Measurements from ENCODE around the gene SCAMP3. TPM values are rescaled to one million over a fixed set of nuclear protein-coding genes. Genes with fewer than 3 reads are reported as not detected.

The SCAMP3 gene
- total and polyA plus RNA-seq, 10 of the 15 experiments (the other 5 are each of a cell fraction or from before 2014, with no cell fraction given): 17.2 to 133 (median 87.3) TPM

DNA sequence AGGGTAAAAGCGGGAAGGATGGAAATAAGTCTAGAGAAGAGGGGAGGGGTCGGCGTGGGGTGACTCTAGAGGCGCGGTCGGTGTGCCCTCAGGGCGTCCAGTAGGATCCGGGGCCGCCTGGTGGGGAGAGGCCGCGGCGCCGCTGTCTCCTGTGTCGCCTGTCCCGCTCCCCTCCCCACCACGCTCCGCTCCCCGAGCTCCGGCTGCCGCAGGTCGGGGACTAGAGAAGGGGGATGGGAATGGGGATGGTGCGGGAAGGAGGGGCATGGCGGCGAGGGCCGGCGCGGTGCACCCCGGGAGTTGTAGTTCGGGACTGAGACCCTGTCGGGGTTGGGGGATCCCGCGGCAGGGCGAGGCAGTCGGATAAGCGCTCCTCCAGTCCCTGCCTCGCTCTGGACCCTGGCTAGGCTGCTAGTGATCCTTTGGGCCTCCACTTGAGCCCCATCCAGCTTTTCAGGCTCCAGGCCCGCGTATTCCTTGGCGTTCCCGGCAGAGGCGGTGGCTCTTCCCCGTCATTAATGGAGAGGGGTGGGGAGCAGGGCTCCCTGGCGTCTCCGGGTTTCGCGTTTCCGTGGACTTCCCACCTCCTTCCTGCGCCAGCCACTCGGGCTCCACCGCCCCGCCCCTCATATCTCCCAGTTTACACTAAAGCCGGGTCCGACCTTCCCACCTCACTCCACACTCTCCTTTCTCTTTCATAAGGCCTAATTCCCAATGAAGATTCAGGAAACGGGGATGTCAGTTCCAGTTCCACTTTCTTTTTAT, 6.7 kb downstream of the SCAMP3 start, which contains the start of gene ENTREP3 (continued):
- TF ChIP-seq RFX5 (IDR thresholded peaks at IDR 0.05; ENCODE audit: low read depth, low read length) (no peak), NR2C2 (IDR thresholded peaks at IDR 0.05; ENCODE audit: borderline replicate concordance, control insufficient read depth, insufficient read length, low read depth) (no peak), NRF1 (conservative IDR thresholded peaks at IDR 0.05; ENCODE audit: low read depth, low read length) (no peak), SUZ12 (IDR thresholded peaks at IDR 0.05; ENCODE audit: unreplicated experiment) (no peak), MYC (IDR thresholded peaks at IDR 0.05; ENCODE audit: insufficient read depth, insufficient read length, insufficient replicate concordance, low read length, severe bottlenecking) (no peak), NFYA (IDR thresholded peaks at IDR 0.05; ENCODE audit: borderline replicate concordance, low read depth, low read length) (no peak), ASH2L (IDR thresholded peaks at IDR 0.05; ENCODE audit: borderline replicate concordance, low read depth) (no peak), EED (IDR thresholded peaks at IDR 0.05; ENCODE audit: low read depth) (0 out of 2 replicates have a peak, but pooled peaks have one; percentile 13), SMAD1 (IDR thresholded peaks at IDR 0.05; ENCODE audit: low read depth, partially characterized antibody) (no peak), ZNF622 (IDR thresholded peaks at IDR 0.05) (no peak), SREBF2 (IDR thresholded peaks at IDR 0.05; ENCODE audit: low read length) (no peak), ZZZ3 (IDR thresholded peaks at IDR 0.05; ENCODE audit: control insufficient read depth, insufficient read length, low read depth) (no peak), YBX1 (IDR thresholded peaks at IDR 0.05) (no peak), SMARCA5 (IDR thresholded peaks at IDR 0.05) (no peak)
- TF ChIP-seq, protein P1, sequence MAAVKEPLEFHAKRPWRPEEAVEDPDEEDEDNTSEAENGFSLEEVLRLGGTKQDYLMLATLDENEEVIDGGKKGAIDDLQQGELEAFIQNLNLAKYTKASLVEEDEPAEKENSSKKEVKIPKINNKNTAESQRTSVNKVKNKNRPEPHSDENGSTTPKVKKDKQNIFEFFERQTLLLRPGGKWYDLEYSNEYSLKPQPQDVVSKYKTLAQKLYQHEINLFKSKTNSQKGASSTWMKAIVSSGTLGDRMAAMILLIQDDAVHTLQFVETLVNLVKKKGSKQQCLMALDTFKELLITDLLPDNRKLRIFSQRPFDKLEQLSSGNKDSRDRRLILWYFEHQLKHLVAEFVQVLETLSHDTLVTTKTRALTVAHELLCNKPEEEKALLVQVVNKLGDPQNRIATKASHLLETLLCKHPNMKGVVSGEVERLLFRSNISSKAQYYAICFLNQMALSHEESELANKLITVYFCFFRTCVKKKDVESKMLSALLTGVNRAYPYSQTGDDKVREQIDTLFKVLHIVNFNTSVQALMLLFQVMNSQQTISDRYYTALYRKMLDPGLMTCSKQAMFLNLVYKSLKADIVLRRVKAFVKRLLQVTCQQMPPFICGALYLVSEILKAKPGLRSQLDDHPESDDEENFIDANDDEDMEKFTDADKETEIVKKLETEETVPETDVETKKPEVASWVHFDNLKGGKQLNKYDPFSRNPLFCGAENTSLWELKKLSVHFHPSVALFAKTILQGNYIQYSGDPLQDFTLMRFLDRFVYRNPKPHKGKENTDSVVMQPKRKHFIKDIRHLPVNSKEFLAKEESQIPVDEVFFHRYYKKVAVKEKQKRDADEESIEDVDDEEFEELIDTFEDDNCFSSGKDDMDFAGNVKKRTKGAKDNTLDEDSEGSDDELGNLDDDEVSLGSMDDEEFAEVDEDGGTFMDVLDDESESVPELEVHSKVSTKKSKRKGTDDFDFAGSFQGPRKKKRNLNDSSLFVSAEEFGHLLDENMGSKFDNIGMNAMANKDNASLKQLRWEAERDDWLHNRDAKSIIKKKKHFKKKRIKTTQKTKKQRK (IDR thresholded peaks at IDR 0.05; ENCODE audit: low read depth, low read length): no peak
- TF ChIP-seq, protein P2, sequence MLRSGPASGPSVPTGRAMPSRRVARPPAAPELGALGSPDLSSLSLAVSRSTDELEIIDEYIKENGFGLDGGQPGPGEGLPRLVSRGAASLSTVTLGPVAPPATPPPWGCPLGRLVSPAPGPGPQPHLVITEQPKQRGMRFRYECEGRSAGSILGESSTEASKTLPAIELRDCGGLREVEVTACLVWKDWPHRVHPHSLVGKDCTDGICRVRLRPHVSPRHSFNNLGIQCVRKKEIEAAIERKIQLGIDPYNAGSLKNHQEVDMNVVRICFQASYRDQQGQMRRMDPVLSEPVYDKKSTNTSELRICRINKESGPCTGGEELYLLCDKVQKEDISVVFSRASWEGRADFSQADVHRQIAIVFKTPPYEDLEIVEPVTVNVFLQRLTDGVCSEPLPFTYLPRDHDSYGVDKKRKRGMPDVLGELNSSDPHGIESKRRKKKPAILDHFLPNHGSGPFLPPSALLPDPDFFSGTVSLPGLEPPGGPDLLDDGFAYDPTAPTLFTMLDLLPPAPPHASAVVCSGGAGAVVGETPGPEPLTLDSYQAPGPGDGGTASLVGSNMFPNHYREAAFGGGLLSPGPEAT (IDR thresholded peaks at IDR 0.05; ENCODE audit: low read depth): no peak
- TF ChIP-seq, protein P3, sequence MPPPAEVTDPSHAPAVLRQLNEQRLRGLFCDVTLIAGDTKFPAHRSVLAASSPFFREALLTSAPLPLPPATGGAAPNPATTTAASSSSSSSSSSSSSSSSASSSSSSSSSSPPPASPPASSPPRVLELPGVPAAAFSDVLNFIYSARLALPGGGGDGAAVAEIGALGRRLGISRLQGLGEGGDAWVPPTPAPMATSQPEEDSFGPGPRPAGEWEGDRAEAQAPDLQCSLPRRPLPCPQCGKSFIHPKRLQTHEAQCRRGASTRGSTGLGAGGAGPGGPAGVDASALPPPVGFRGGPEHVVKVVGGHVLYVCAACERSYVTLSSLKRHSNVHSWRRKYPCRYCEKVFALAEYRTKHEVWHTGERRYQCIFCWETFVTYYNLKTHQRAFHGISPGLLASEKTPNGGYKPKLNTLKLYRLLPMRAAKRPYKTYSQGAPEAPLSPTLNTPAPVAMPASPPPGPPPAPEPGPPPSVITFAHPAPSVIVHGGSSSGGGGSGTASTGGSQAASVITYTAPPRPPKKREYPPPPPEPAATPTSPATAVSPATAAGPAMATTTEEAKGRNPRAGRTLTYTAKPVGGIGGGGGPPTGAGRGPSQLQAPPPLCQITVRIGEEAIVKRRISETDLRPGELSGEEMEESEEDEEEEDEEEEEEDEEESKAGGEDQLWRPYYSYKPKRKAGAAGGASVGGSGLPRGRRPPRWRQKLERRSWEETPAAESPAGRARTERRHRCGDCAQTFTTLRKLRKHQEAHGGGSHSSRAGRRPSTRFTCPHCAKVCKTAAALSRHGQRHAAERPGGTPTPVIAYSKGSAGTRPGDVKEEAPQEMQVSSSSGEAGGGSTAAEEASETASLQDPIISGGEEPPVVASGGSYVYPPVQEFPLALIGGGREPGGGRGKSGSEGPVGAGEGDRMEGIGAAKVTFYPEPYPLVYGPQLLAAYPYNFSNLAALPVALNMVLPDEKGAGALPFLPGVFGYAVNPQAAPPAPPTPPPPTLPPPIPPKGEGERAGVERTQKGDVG (CRISPR knock-in tag; IDR thresholded peaks at IDR 0.05): no peak
- TF ChIP-seq, protein P4, sequence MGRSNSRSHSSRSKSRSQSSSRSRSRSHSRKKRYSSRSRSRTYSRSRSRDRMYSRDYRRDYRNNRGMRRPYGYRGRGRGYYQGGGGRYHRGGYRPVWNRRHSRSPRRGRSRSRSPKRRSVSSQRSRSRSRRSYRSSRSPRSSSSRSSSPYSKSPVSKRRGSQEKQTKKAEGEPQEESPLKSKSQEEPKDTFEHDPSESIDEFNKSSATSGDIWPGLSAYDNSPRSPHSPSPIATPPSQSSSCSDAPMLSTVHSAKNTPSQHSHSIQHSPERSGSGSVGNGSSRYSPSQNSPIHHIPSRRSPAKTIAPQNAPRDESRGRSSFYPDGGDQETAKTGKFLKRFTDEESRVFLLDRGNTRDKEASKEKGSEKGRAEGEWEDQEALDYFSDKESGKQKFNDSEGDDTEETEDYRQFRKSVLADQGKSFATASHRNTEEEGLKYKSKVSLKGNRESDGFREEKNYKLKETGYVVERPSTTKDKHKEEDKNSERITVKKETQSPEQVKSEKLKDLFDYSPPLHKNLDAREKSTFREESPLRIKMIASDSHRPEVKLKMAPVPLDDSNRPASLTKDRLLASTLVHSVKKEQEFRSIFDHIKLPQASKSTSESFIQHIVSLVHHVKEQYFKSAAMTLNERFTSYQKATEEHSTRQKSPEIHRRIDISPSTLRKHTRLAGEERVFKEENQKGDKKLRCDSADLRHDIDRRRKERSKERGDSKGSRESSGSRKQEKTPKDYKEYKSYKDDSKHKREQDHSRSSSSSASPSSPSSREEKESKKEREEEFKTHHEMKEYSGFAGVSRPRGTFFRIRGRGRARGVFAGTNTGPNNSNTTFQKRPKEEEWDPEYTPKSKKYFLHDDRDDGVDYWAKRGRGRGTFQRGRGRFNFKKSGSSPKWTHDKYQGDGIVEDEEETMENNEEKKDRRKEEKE (IDR thresholded peaks at IDR 0.05): no peak

Measured in GM12878 (cell line).